ENCODE measurements around the gene PRPF40B.

Gene PRPF40B

DNA sequence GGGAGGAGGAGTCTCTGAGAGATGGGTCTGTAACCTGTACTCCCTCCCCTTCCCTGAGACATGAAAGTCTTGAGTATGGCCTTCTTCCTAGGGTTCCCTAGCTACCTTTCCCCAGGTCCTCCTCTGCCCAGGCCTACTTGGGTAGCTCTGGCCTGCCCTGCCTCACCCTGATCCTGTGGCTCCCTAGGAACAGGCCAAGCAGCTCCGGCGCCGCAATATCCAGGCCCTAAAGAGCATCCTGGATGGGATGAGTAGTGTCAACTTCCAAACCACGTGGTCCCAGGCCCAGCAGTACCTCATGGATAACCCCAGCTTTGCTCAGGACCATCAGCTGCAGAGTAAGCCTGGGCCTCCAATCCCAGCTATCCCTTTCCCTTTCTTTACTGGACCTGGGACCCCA is 12.3 kb downstream of the PRPF40B start:
- DNase-seq, result no peak

DNA sequence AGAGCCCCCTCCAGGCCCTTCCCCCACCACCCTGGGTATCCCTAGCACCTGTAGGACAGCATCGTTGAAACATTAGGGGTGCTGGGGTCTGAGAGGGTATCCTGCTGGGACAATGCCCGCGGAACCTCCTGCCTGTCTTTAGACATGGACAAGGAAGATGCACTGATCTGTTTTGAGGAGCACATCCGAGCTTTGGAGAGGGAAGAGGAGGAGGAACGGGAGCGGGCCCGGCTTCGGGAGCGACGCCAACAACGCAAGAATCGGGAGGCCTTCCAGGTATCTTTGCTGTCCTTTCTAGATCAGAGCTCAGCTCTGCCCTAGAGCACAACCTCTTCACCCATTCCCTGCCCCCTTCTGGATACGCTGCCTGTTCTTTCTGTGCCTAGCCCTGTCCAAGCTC is 13.2 kb downstream of the PRPF40B start:
- DNase-seq, result no peak

GRCh38 chr12:49636979-49637755 is 13.8 kb downstream of the PRPF40B start:
- peak in 40 of 51 donors; percentile 9 to 84 (median 35) for DNase-seq

GRCh38 chr12:49641748-49642369 is 18.5 kb downstream of the PRPF40B start:
- no peak for DNase-seq

GRCh38 chr12:49642370-49642802 is 19.0 kb downstream of the PRPF40B start:
- no peak for DNase-seq

DNA sequence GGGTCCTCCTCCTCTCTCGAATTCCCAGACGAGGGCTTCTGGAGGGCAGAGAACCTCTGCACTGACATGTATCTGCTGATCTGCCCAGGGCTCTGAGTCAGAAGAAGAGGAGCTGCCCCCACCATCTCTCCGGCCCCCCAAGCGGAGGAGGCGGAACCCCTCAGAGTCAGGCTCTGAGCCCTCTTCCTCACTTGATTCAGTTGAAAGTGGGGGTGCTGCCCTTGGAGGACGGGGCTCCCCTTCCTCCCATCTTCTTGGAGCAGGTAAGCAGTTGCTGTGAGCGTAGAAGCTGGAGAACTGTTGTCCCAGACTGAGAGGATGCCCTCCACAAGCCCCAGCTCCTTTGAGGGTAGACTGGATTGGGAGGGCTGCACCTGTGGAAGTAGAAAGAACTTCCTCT is 19.8 kb downstream of the PRPF40B start:
- no peak for DNase-seq

GRCh38 chr12:49643961-49644619 is 20.7 kb downstream of the PRPF40B start:
- DNase-seq, result peak in 1 of 51 donors; percentile 14

GRCh38 chr12:49644620-49644994 is 21.2 kb downstream of the PRPF40B start:
- DNase-seq, result peak in 48 of 51 donors; percentile 12 to 86 (median 58)

- DNase-seq, result no peak
Observed at GRCh38 chr12:49645146-49646039, 22.0 kb downstream of the PRPF40B start.

DNA sequence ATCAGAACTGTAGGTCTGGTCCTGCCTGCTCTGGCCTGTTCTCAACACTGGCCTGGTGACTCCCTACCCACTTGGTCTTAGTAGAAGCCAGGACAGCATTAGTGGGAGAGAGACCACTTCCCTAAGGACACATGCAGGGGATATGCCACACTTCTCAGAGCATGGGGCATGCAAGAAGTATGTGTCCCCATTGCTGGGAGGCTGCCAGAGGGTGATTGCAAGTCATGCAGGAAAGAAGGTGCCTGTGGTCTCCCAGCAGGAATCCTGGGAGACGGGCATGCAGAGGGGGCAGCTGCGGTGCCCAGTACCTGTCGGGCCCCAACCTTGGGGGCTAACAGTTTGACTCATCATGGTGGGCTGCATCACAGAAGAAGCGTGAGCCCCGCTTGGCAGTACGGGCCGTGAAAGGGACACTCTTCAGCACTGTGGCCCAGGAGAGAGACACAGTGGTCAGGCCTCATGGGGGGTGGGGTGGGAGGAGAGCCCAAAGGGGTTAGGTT is 23.0 kb downstream of the PRPF40B start:
- DNase-seq, result no peak

- no peak for DNase-seq
Observed at GRCh38 chr12:49646871-49647654, 23.7 kb downstream of the PRPF40B start.

- peak in 2 of 51 donors; percentile 13 to 14 for DNase-seq
Observed at GRCh38 chr12:49647827-49648711, 24.7 kb downstream of the PRPF40B start.

GRCh38 chr12:49648712-49649003 is 25.3 kb downstream of the PRPF40B start:
- no peak for DNase-seq

- no peak for DNase-seq
Observed at GRCh38 chr12:49649445-49649844, 26.1 kb downstream of the PRPF40B start.

GRCh38 chr12:49649892-49650291 is 26.5 kb downstream of the PRPF40B start:
- no peak for DNase-seq

DNA sequence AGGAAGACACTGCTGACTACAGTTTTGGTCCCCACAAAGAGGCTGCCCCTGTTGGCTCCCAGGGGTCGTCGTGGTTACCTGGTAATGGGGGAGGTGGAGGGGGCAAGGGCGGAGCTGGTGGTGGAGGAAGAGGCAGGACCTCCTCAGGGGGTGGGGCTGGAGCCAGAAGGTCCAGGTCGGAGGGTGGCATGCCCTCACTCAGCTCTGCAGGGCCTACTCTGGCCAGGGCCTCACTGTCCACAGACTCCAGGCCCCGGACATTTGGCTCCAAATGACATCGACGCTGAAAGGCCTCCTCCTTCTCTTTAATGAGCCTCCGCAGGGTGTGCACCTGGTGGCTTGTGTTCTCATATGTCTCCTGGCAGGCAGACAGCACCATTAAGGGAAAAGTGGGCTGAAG is 28.5 kb downstream of the PRPF40B start:
- no peak for DNase-seq

DNA sequence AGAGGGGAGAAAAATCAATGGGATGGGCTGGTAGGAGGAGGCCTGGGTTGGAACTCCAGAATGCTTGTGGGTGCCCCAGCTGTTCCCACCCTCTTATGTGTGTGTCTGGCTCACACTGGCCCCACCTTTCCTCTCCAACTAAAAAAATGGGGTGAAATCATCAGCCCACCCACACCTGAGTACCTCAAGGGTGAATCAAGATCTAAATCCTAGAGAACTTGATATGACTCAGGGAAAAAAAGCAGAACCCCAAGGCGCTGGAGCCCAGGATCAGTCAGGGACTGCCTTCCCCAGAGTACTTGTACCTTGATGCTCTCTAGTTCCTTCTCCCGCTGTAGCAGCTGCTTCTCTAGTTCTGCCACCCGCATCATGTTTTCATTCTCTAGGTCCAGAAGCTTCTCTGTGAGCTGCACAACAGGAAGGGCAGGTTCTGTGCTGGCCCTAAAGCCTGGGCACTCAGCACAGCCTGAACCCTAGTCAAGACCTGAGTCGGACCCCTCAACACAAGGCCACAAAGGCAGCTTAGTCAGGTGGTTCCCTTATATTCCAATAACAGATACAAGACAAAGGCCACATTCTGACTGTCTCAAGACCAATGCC is 29.7 kb downstream of the PRPF40B start:
- DNase-seq, result no peak

- no peak for DNase-seq
Observed at GRCh38 chr12:49654715-49655114, 31.4 kb downstream of the PRPF40B start.

- no peak for DNase-seq
Observed at GRCh38 chr12:49655595-49656236, 32.4 kb downstream of the PRPF40B start.

Measured in hypothalamus (tissue), 51 donors.